HCT116 (cell line): ENCODE results near the gene TLCD3B. TPM values are rescaled to one million over a fixed set of nuclear protein-coding genes. Genes with fewer than 3 reads are reported as not detected.

Source experiments
- CBX3 ChIP-seq: IDR thresholded peaks from 2 replicates; pipeline ENCODE4 v1.6.1; 2012; ENCODE audit warnings: low read depth
- CEBPB ChIP-seq: IDR thresholded peaks from 2 replicates; pipeline ENCODE4 v1.6.1; 2012; ENCODE audit warnings: low read depth
- EGR1 ChIP-seq: IDR thresholded peaks from 2 replicates; pipeline ENCODE4 v1.6.1; 2012; ENCODE audit warnings: low read depth
- ELF1 ChIP-seq: IDR thresholded peaks from 2 replicates; pipeline ENCODE4 v1.6.1; 2012; ENCODE audit warnings: low read depth, borderline replicate concordance
- EZH2phosphoT487 ChIP-seq: fragments of 200-600 bp; IDR thresholded peaks from 2 replicates; pipeline ENCODE4 v1.6.1; 2018; ENCODE audit warnings: antibody characterized with exemption, borderline replicate concordance
- FOSL1 ChIP-seq: IDR thresholded peaks from 2 replicates; pipeline ENCODE4 v1.6.1; 2012; ENCODE audit warnings: low read depth
- JUND ChIP-seq: IDR thresholded peaks from 2 replicates; pipeline ENCODE4 v1.6.1; 2012
- RAD21 ChIP-seq: IDR thresholded peaks from 2 replicates; pipeline ENCODE4 v1.6.1; 2012; ENCODE audit warnings: low read depth, mild to moderate bottlenecking
- SIN3A ChIP-seq: IDR thresholded peaks from 2 replicates; pipeline ENCODE4 v1.6.1; 2012; ENCODE audit warnings: low read depth
- SP1 ChIP-seq: IDR thresholded peaks from 2 replicates; pipeline ENCODE4 v1.6.1; 2012; ENCODE audit warnings: low read depth
- SRF ChIP-seq: IDR thresholded peaks from 2 replicates; pipeline ENCODE4 v1.6.1; 2012; ENCODE audit warnings: low read depth
- YY1 ChIP-seq: IDR thresholded peaks from 2 replicates; pipeline ENCODE4 v1.6.1; 2011; ENCODE audit warnings: low read length, low read depth, moderate library complexity, mild to moderate bottlenecking; ENCODE audit not compliant: insufficient replicate concordance; ENCODE audit errors: extremely low read depth
- ZNF274 ChIP-seq: fragments of 200-500 bp; sonication (Bioruptor generic); IDR thresholded peaks from 2 replicates; pipeline ENCODE4 v1.6.1; 2014; ENCODE audit warnings: mild to moderate bottlenecking, low read depth, low read length, inconsistent platforms
- total RNA-seq: library from RNA; stranded (reverse); gene quantifications from one replicate; pipeline ENCODE4 v1.2.1, GENCODE V29; 2021; ENCODE audit not compliant: unreplicated experiment
- TF ChIP-seq, protein P1 (sequence below): IDR thresholded peaks from 2 replicates; pipeline ENCODE4 v1.6.1; 2012; ENCODE audit warnings: low read depth
- TF ChIP-seq, protein P2 (sequence below): IDR thresholded peaks from 2 replicates; pipeline ENCODE4 v1.6.1; 2012
- TF ChIP-seq, protein P3 (sequence below): IDR thresholded peaks from 2 replicates; pipeline ENCODE4 v1.6.1; 2012

The TLCD3B gene
- total RNA-seq, 1 experiment from 2014 or later, result 1.0 TPM

DNA sequence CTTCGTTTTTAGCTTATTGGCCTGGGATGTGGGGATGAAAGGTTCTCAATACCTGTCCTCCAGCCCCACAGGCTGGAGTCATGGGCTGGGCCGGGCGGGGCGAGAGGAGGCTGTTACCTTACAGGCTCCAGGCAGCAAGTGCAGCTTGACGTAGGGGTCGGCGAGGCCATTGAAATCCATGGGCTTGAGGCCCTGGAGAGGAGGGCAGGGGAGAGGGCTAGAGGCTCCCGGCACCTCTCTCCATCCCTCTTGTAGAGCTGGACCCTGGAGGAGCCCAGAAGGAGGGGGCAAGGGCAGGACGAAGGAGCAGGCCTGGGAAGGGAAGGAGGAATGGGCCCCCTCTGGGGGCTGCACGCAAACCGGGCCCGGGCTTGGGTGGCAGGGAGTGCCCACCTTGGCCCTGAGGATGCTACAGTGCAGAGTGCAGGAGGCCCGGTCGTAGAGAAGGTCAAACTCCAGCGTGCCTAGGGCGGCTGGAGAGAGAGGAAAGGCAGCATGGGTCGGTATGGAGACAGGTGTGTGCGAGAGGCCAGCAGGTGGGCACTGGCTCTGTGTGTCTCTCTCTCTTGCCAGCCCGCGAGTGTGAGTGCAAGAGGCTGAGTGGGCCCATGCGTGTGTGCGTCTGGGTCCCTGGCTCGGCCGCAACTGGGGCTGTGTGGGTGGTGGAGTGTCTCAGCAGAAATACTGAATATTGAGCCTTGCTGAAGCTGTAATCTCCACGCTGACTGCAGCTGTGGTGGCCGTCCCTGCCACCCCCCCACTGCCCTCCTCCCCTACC lies 21.8 kb downstream of the TLCD3B start (continued):
- TF ChIP-seq, protein P1, sequence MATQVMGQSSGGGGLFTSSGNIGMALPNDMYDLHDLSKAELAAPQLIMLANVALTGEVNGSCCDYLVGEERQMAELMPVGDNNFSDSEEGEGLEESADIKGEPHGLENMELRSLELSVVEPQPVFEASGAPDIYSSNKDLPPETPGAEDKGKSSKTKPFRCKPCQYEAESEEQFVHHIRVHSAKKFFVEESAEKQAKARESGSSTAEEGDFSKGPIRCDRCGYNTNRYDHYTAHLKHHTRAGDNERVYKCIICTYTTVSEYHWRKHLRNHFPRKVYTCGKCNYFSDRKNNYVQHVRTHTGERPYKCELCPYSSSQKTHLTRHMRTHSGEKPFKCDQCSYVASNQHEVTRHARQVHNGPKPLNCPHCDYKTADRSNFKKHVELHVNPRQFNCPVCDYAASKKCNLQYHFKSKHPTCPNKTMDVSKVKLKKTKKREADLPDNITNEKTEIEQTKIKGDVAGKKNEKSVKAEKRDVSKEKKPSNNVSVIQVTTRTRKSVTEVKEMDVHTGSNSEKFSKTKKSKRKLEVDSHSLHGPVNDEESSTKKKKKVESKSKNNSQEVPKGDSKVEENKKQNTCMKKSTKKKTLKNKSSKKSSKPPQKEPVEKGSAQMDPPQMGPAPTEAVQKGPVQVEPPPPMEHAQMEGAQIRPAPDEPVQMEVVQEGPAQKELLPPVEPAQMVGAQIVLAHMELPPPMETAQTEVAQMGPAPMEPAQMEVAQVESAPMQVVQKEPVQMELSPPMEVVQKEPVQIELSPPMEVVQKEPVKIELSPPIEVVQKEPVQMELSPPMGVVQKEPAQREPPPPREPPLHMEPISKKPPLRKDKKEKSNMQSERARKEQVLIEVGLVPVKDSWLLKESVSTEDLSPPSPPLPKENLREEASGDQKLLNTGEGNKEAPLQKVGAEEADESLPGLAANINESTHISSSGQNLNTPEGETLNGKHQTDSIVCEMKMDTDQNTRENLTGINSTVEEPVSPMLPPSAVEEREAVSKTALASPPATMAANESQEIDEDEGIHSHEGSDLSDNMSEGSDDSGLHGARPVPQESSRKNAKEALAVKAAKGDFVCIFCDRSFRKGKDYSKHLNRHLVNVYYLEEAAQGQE, result no peak
- TF ChIP-seq, protein P2, sequence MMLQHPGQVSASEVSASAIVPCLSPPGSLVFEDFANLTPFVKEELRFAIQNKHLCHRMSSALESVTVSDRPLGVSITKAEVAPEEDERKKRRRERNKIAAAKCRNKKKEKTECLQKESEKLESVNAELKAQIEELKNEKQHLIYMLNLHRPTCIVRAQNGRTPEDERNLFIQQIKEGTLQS, result no peak
- TF ChIP-seq SP1, result no peak
- TF ChIP-seq ZNF274, result no peak
- TF ChIP-seq FOSL1, result no peak
- no peak for TF ChIP-seq CBX3
- no peak for TF ChIP-seq EGR1
- no peak for TF ChIP-seq JUND
- TF ChIP-seq SRF, result no peak
- TF ChIP-seq ELF1, result no peak
- TF ChIP-seq, protein P3, sequence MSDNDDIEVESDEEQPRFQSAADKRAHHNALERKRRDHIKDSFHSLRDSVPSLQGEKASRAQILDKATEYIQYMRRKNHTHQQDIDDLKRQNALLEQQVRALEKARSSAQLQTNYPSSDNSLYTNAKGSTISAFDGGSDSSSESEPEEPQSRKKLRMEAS, result no peak
- TF ChIP-seq RAD21, result no peak
- TF ChIP-seq CEBPB, result no peak
- TF ChIP-seq SIN3A, result no peak
- TF ChIP-seq EZH2phosphoT487, result no peak
- no peak for TF ChIP-seq YY1
